Parathyroid adenoma (tissue), 2 donors: Measurements from ENCODE around the gene TMEM128.
"Not testable (repeated sequence)": the region's sequence is repeated elsewhere in the genome, so short reads cannot be mapped to it uniquely, and the experiment has no call there.

Experiments used
- H2AFZ ChIP-seq: fragments of 300-600 bp; sonication (generic); one replicate; pipeline ENCODE4 v1.7.0; 2017; ENCODE audit warnings: antibody characterized with exemption, mild to moderate bottlenecking
- H3K27ac ChIP-seq: fragments of 300-600 bp; sonication (generic); one replicate; pipeline ENCODE4 v1.7.0; 2017
- H3K27me3 ChIP-seq: fragments of 300-600 bp; sonication (generic); one replicate; pipeline ENCODE4 v1.7.0; 2017; ENCODE audit warnings: low read length; ENCODE audit not compliant: control insufficient read depth, insufficient read depth
- H3K36me3 ChIP-seq: fragments of 300-600 bp; sonication (generic); one replicate; pipeline ENCODE4 v1.7.0; 2017; ENCODE audit warnings: low read length; ENCODE audit not compliant: control insufficient read depth, insufficient read depth
- H3K4me1 ChIP-seq: fragments of 300-600 bp; sonication (generic); one replicate; pipeline ENCODE4 v1.7.0; 2017; ENCODE audit warnings: control low read depth
- H3K4me2 ChIP-seq: fragments of 300-600 bp; sonication (generic); one replicate; pipeline ENCODE4 v1.7.0; 2017; ENCODE audit warnings: low read length
- H3K4me3 ChIP-seq: fragments of 300-600 bp; sonication (generic); one replicate; pipeline ENCODE4 v1.7.0; 2017; ENCODE audit warnings: low read depth, low read length
- H3K79me2 ChIP-seq: fragments of 300-600 bp; sonication (generic); one replicate; pipeline ENCODE4 v1.7.0; 2017; ENCODE audit warnings: control low read depth
- H3K9ac ChIP-seq: fragments of 300-600 bp; sonication (generic); one replicate; pipeline ENCODE4 v1.7.0; 2017; ENCODE audit warnings: mild to moderate bottlenecking
- H3K9me3 ChIP-seq: fragments of 300-600 bp; sonication (generic); one replicate; pipeline ENCODE4 v1.7.0; 2017; ENCODE audit warnings: low read length; ENCODE audit not compliant: control insufficient read depth
- TF ChIP-seq, protein P1 (sequence below): fragments of 300-600 bp; sonication (generic); IDR thresholded peaks from one replicate; pipeline ENCODE4 v1.7.0; 2017; ENCODE audit warnings: antibody characterized with exemption, mild to moderate bottlenecking
- donor health status: primary hyperparathyroidism.

The TMEM128 gene

DNA sequence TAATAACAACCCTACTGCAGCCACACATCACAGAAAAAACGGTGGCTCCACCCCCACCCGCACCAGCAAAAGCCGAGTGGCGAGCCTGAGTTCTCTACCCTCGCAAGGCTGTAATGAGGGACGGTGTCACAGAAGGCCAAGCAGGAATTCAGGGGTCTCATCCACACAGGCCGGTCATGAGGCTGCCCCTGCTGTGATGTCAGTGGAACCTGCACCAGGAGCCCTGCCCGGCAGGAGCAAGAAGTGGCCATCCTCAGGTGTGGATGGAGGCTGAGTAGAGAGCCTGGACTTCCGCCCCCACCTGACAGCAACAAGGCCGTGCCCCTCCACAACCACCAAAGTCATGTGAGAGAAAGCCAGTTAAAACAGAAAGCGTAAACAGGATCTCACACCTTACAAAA lies 21.3 kb upstream of the TMEM128 start:
- Histone ChIP-seq H3K27me3 (no peaks in the 10 kb centered on the region), H3K4me1 (no peaks in the 10 kb centered on the region), H3K9ac (no peak overlapping the region), H3K36me3 (no peaks in the 10 kb centered on the region), H3K27ac (no peak overlapping the region), H3K9me3 (no peaks in the 10 kb centered on the region), H3K4me3 (no peak overlapping the region), H3K79me2 (no peaks in the 10 kb centered on the region), H3K4me2 (no peak overlapping the region), H2AFZ (no peak overlapping the region)
- TF ChIP-seq, protein P1, sequence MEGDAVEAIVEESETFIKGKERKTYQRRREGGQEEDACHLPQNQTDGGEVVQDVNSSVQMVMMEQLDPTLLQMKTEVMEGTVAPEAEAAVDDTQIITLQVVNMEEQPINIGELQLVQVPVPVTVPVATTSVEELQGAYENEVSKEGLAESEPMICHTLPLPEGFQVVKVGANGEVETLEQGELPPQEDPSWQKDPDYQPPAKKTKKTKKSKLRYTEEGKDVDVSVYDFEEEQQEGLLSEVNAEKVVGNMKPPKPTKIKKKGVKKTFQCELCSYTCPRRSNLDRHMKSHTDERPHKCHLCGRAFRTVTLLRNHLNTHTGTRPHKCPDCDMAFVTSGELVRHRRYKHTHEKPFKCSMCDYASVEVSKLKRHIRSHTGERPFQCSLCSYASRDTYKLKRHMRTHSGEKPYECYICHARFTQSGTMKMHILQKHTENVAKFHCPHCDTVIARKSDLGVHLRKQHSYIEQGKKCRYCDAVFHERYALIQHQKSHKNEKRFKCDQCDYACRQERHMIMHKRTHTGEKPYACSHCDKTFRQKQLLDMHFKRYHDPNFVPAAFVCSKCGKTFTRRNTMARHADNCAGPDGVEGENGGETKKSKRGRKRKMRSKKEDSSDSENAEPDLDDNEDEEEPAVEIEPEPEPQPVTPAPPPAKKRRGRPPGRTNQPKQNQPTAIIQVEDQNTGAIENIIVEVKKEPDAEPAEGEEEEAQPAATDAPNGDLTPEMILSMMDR = no peak

DNA sequence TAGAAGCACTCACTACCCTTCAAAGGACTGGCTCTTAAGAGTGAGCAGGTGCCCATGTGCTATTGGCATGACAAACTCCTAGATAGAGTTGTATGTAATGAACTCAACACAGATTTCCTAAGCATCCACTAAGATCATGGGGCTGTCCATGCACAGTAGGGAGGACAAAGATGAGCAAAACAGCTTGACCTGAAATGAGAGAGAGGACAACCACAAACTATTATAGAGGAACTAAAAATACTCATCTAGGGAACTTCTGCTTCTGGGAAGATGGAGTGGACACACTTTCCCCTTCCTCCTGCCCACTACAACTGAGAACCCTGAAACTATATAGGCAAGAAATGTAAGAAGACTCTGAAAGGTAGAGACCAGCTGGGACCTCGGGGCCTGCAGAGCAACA lies 20.8 kb upstream of the TMEM128 start:
- Histone ChIP-seq H3K4me3 (no peak overlapping the region), H3K79me2 (no peaks in the 10 kb centered on the region), H3K9ac (no peak overlapping the region), H3K36me3 (no peaks in the 10 kb centered on the region), H3K27ac (no peak overlapping the region), H3K9me3 (no peaks in the 10 kb centered on the region), H3K4me1 (no peaks in the 10 kb centered on the region), H3K27me3 (no peaks in the 10 kb centered on the region), H3K4me2 (no peak overlapping the region), H2AFZ (no peak overlapping the region)
- TF ChIP-seq, protein P1 = no peak

DNA sequence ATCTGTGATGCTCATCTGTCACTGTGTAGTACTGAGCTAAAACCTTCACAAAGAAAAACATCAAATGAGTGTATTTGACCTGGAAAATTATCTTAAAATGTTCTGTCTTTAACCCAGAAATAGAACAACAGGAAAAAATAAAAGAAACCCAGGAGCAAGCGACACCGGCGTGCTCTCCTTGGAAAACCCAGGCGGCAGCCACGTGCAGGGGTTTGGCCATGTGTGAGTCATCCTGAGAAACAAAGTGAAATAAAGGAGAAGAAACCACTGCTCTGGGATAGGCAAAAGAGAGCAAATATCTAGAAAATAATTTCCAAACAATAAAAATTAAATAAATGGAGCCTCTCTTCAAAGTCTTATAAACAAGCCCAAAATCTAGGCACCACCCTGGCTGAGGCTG lies 20.0 kb upstream of the TMEM128 start:
- Histone ChIP-seq H3K9me3 (no peaks in the 10 kb centered on the region), H3K79me2 (no peaks in the 10 kb centered on the region), H3K9ac (no peak overlapping the region), H2AFZ (no peak overlapping the region), H3K36me3 (no peaks in the 10 kb centered on the region), H3K27ac (no peak overlapping the region), H3K4me3 (no peak overlapping the region), H3K4me1 (no peaks in the 10 kb centered on the region), H3K27me3 (no peaks in the 10 kb centered on the region), H3K4me2 (no peak overlapping the region)
- TF ChIP-seq, protein P1 = no peak

DNA sequence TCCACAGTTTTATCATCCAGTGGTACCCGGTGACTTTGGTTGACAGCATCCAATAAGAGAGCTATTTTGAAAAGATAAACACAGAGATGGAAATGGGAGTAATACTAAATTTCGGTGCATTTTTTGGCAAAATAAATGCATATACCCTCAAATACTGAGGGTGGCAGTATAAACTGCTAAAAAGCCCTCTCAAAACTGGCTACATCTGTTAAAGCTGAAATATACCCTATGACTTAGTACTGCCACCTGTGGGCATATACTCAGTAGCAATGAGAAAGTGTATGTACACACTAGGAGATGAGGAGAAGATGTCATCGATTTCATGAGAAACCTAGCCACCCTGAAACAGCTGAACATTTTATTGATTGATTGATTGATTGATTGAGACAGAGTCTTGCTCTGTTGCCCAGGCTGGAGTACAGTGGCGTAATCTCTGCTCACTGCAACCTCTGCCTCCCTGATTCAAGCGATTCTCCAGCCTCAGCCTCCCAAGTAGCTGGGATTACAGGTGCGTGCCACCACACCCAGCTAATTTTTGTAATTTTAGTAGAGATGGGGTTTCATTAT lies 12.2 kb upstream of the TMEM128 start:
- Histone ChIP-seq H2AFZ (no peak overlapping the region), H3K79me2 (no peaks in the 10 kb centered on the region), H3K4me3 (no peak overlapping the region), H3K9me3 (no peaks in the 10 kb centered on the region), H3K27ac (no peak overlapping the region), H3K4me1 (no peaks in the 10 kb centered on the region), H3K9ac (no peak overlapping the region), H3K36me3 (no peaks in the 10 kb centered on the region), H3K27me3 (no peaks in the 10 kb centered on the region), H3K4me2 (no peak overlapping the region)
- TF ChIP-seq, protein P1 = no peak

DNA sequence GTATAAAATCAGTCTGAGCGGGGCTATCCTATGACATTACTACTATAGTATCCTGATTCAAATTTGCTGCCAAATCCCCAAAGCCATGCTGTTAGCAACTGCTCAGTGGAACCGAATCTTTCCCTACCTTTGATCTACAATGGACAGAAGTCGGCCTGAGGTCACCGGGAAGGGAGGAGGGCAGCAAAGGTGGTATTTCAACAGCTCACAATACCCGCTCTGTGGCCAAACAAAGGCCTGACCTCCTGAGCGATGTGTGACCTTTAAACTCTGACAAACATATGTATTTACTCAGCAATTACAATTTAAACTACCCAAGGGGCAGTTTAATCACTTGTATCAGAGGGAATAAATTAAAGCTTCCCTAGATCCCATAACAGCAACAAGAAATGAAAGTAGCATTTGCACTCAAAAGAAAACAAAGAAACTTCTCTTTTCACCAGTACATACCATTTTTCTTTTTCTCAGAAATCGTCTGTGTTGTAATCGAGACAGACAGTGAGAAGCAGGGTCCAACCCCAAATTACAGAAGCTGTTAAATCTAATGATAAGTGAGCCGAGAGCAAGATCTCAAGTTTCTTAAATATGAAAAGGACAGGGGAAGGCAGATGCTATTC lies 11.6 kb upstream of the TMEM128 start:
- no peaks in the 10 kb centered on the region for H3K36me3 ChIP-seq
- no peaks in the 10 kb centered on the region for H3K9me3 ChIP-seq
- H3K4me3 ChIP-seq = no peak overlapping the region
- TF ChIP-seq, protein P1 = no peak
- H3K27me3 ChIP-seq = no peaks in the 10 kb centered on the region
- H3K27ac ChIP-seq = no peak overlapping the region
- no peak overlapping the region for H2AFZ ChIP-seq
- no peaks in the 10 kb centered on the region for H3K4me1 ChIP-seq
- H3K4me2 ChIP-seq = no peak overlapping the region
- no peaks in the 10 kb centered on the region for H3K79me2 ChIP-seq
- no peak overlapping the region for H3K9ac ChIP-seq

DNA sequence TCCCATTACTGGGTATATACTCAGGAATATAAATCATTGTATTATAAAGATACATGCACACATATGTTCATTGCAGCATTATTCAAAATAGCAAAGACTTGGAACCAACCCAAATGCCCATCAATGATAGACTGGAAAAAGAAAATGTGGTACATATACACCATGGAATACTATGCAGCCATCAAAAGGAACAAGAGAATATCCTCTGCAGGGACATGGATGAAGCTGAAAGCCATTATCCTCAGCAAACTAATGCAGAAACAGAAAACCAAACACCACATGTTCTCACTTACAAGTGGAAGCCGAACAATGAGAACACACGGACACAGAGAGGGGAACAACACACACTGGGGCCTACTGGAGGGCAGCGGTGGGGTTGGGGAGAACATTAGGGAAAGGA lies 9.7 kb upstream of the TMEM128 start:
- not testable (repeated sequence) for H3K36me3 ChIP-seq, H3K4me1 ChIP-seq, H3K27me3 ChIP-seq, H3K79me2 ChIP-seq, H3K27ac ChIP-seq, H3K4me2 ChIP-seq, H3K9ac ChIP-seq, H3K9me3 ChIP-seq, H2AFZ ChIP-seq, H3K4me3 ChIP-seq
